DND-41 (cell line): ENCODE results near the gene C1orf74.

Experiments used
- CTCF ChIP-seq: IDR thresholded peaks from 2 replicates; pipeline ENCODE4 v1.5.1; 2012; ENCODE audit warnings: borderline replicate concordance, low read length, moderate library complexity, mild to moderate bottlenecking; ENCODE audit not compliant: poor library complexity, severe bottlenecking; ENCODE audit errors: extremely low read depth
- EZH2 ChIP-seq: IDR thresholded peaks from 3 replicates; pipeline ENCODE4 v1.6.1; 2012; ENCODE audit warnings: borderline replicate concordance, low read depth, mild to moderate bottlenecking, moderate library complexity, low read length, inconsistent platforms; ENCODE audit not compliant: severe bottlenecking

GRCh38 chr1:209817691-209818090 is 33.3 kb upstream of the C1orf74 start:
- TF ChIP-seq CTCF (no peak), EZH2 (no peak)
